ENCODE results near the gene FGF3.
"Not testable (repeated sequence)": the region's sequence is repeated elsewhere in the genome, so short reads cannot be mapped to it uniquely, and the experiment has no call there.

FGF3 gene

GRCh38 chr11:69801513-69802335 is 17.5 kb downstream of the FGF3 start:
- DNase-seq: no peak

GRCh38 chr11:69800278-69800677 is 18.9 kb downstream of the FGF3 start:
- DNase-seq: no peak

- no peak for DNase-seq
Observed at GRCh38 chr11:69799582-69799981, 19.6 kb downstream of the FGF3 start.

- no peak for DNase-seq
Observed at GRCh38 chr11:69799097-69799496, 20.1 kb downstream of the FGF3 start.

- no peak for DNase-seq
Observed at GRCh38 chr11:69797737-69798528, 21.3 kb downstream of the FGF3 start.

GRCh38 chr11:69797156-69797555 is 22.1 kb downstream of the FGF3 start:
- no peak for DNase-seq

GRCh38 chr11:69796063-69796462 is 23.2 kb downstream of the FGF3 start:
- no peak for DNase-seq

GRCh38 chr11:69791276-69792180 is 27.7 kb downstream of the FGF3 start:
- no peak for DNase-seq

GRCh38 chr11:69788956-69789355 is 30.3 kb downstream of the FGF3 start:
- no peak for DNase-seq

- no peak for DNase-seq
Observed at GRCh38 chr11:69787906-69788305, 31.3 kb downstream of the FGF3 start.

GRCh38 chr11:69787457-69787856 is 31.8 kb downstream of the FGF3 start:
- no peak for DNase-seq

- no peak for DNase-seq
Observed at GRCh38 chr11:69781241-69781640, 38.0 kb downstream of the FGF3 start.

GRCh38 chr11:69778373-69778772 is 40.8 kb downstream of the FGF3 start:
- DNase-seq: no peak

GRCh38 chr11:69775163-69775755 is 44.0 kb downstream of the FGF3 start, which contains the start of gene FGF4:
FGF4 (minus strand) TSS chr11:69775341; CDS start chr11:69775084, 257 bp downstream.
- DNase-seq: no peak

GRCh38 chr11:69774354-69775162 is 44.7 kb downstream of the FGF3 start:
- no peak for DNase-seq

- DNase-seq: no peak
Observed at GRCh38 chr11:69773626-69774353, 45.4 kb downstream of the FGF3 start.

GRCh38 chr11:69771466-69771865 is 47.8 kb downstream of the FGF3 start:
- DNase-seq: no peak

GRCh38 chr11:69770540-69770939 is 48.7 kb downstream of the FGF3 start:
- no peak for DNase-seq

GRCh38 chr11:69765498-69765995 is 53.7 kb downstream of the FGF3 start:
- no peak for DNase-seq

- not testable (repeated sequence) for DNase-seq
Observed at GRCh38 chr11:69764918-69765317, 54.3 kb downstream of the FGF3 start.

GRCh38 chr11:69760319-69760718 is 58.9 kb downstream of the FGF3 start:
- DNase-seq: no peak
